Activated CD8-positive, alpha-beta memory T cell treated with anti-CD3 and anti-CD28 coated beads, Interleukin-2, amount 50 U/mL, for 24 hours (primary cell): ENCODE data around the gene UMPS.

Experiments
- DNase-seq: peaks from one replicate; pipeline ENCODE4 v3.0.0-alpha.2; 2020; ENCODE audit errors: extremely low read depth

Gene UMPS

GRCh38 chr3:124763644-124764358, 33.5 kb downstream of the UMPS start:
- no peak for DNase-seq

DNA sequence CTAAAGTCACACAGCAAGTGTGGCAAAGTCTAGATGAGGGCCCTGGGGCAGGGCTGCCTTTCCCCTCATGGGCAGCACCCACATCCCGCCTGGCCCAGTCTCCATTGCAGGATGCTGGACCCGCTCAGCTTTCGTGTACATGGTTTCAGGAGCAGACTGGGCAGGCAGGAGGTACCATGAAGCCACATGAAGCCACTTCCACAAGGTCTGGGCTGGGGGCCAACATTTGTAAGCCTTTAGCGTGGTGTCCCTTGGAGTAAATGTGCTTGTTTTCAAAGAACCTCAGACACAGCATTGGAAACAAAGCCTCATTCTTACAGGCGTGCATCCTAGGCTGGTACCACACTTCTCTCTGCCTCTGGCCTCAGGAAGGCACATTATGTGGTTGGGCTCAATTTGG, 34.5 kb downstream of the UMPS start:
- DNase-seq: no peak

DNA sequence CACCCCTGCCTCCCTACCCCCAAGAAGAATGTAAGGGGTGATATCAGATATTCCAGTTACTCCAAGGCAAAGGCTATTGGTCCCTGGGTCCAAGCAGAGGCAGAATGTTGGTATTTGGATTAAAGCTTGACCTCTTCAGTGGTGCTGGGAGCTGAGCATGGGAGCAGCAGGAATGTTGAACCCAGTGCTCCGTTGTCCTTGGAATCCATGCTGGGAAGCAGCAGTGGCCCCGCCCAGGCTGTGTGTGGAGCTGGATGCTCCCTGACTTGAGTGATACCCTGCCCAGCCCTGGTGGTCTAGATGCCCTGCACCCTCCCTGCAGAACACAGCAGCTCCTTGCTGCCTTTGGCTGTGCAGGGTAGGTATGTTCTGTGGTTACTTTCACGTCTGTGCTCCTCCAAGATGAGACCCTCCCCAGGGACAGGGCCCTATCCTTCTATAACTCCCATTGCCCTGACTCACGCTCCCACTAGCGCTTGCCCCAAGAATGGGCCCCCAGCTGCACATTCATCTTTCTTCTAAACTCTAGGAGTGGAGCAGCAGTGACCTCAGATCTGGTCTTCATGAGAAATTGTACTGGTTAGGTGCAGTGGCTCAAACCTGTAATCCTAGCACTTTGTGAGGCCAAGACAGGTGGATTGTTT, 35.1 kb downstream of the UMPS start:
- DNase-seq: no peak

- no peak for DNase-seq
These were observed 36.2 kb downstream of the UMPS start for GRCh38 chr3:124766113-124767095.

DNA sequence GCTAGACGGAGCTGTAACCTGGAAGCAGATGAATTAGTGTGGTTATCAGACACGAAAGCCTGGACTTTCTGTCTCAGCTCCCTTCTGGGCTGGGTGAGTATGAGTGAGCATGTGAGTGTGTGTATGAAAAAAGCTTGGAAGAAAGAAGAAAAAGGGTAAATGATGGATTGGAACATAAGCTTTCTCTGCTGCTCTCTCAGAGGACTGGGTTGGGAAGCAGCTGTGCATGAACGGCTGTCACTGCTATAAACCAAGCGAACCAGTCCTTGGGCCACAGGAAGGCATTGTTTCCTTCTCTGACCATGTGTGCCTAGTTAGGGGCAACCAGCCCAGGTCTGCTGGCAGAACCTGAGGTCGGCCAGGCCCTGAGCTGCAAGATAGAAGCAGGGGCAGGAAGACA, 37.0 kb downstream of the UMPS start:
- DNase-seq: no peak

DNA sequence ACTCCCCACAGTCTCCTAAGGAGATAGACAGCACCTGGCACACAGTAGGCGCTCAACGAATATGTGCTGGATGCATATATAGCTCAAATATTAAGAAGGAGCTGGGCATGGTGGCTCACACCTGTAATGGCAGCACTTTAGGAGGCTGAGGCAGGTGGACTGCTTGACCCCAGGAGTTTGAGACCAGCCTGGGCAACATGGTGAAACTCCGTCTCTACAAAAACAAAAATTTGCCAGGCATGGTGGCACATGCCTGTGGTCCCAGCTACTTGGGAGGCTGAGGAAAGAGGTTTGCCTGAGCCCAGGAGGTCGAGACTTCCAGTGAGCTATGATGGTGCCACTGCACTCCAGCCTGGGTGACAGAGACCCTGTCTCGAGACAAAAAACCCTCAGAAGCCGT, 37.4 kb downstream of the UMPS start:
- no peak for DNase-seq

DNA sequence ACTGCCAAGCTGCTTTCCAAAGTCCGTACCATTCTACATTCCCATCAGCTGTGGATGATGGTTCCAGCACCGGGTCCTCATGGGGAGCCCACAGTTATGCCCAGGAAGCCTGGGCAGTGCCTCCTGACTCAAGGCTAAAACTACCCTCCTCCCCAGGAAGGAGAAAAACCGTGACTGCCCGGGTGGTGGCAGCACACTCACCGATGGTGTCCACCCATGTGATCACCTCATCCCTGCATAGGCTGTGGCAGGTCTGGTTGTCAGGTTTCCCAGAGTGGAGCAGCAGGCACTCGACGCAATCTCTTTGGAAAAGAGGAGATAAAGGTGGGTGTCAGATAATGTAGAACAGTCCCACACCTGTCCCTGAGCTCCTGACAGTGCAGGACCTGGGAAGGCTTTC, 38.6 kb downstream of the UMPS start:
- DNase-seq: no peak

DNA sequence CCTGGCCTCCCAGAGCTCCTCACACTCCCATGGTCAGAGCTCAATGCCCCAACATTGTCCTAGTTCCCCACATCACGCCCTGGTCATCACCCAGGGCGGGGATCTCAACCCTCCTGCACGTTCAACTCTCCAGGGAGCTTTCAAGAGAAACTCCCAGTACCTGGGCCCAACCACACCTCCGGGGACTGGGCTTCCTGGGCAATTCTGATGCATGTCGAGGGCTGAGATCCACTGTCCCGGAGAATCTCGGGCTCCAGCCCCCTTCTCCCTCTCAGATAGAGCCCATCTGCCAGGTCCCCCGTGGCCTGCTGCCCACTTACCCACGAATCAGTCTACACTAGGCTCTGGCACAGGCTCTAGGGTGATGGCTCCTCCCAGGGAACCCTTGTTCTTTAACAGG, 39.2 kb downstream of the UMPS start:
- no peak for DNase-seq

GRCh38 chr3:124770336-124771082, 40.3 kb downstream of the UMPS start:
- no peak for DNase-seq

- no peak for DNase-seq
These were observed 40.8 kb downstream of the UMPS start for GRCh38 chr3:124771083-124771445.

- no peak for DNase-seq
These were observed 42.0 kb downstream of the UMPS start for GRCh38 chr3:124772081-124772831.

- DNase-seq: no peak
These were observed 43.4 kb downstream of the UMPS start for GRCh38 chr3:124773351-124774326.

DNA sequence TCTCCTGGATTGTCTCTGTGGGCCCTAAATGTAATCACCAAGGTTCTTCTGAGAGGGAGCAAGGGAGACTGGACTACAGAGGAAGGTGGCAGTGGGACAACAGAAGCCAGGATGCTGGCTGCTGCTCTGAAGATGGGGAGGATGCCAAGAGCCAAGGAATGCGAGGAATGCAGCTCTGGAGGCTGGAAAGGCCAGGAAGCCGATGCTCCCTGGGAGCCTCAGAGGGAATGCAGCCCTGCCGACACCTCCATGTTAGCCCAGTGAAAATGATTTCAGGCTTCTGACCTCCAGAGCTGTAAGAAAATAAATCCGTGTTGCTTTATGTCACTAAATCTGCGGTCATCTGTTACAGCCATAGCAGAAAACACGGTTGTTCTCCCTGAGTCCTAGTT, 44.1 kb downstream of the UMPS start:
- DNase-seq: no peak

GRCh38 chr3:124774841-124775402, 44.7 kb downstream of the UMPS start:
- DNase-seq: no peak

DNA sequence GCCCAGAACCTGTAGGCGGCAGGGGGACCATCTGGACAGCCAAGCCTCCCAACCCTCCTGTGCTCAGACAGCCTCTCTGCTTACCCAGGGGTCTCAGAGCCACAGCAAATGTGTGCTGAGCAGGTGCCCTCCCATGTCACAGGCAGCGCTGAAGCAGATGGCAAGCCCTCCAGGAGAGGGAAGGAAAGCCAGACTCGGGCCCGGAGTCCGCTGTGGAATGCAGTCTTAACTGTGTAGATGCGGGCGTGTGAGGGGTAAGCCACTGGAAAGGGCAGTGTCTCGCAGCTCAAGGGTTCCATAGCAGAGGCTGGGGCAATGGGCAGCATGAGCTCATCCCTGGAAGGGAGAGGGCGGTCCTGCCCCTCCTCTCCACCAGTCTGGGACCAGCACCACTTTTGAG, 45.6 kb downstream of the UMPS start:
- DNase-seq: no peak

DNA sequence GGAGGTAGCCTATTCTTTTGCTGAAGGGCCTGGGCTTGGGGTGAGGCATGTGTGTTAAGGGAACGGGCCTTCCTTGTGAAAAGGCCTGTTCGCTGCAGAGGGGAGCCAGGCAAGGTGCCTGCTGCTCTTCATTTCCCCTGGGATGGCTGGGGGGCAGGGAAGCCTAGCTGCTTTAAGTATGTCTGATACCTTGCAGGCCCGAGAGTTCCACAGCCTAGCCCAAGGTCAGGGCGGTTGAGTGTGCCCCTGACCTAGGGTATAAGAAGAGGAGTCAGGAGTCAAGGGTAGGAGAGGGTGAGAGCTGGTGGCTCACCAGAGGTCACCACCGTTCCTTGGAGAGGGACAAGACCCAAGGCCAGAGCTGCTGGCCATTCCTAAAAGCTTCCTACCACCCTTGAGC, 46.6 kb downstream of the UMPS start:
- no peak for DNase-seq

DNA sequence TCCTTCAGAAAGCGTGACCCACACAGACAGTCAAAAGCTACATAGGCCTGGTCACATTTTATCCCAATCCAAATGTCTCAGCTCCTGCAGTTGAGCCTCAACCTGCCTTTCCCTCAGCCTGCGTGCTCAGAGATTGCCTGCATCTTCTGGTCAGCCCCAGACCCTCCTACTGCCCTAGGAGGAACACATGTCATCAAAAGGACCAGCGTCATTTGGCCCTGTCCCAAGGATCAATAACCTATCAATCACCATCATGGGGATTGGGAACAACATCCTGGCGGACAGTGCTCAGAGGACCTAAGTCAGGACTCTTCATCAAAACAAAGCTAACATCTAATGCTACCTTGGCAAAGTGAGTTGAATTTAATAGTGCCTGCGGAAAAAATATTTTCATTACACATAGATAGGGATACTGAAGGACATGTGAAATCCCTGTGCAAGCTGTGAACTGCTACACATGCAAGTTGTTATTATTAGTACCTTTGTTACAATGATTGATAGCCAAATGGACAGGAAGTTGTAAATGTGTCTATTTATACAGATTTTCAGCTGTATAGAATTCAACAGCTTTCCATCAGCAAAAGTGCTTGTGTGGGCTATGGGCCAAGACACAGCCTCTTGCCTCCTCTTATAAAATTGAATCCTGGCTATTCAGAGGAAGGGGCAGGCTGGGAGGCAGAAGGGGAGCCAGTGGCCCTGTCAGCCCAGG, 47.7 kb downstream of the UMPS start:
- DNase-seq: no peak

DNA sequence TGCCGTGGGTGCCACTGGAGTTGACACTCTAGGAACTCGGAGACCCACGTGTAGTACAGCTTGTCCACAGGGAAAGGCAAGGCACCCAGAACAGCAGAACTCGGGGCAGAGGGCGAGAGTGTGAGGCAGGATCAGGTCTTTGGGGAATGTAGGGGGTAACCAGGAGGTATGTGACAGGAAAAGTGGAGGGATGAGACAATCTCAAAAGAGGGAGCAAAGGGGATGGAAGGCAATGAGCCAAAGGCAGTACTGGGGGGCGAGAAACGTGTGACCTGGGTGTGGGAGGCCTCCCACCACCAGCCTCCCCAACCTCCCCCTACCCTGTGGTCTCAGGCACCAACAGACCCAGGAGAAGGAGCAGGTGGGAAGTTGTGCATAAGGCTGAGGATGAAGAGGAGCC, 48.9 kb downstream of the UMPS start:
- DNase-seq: no peak

DNA sequence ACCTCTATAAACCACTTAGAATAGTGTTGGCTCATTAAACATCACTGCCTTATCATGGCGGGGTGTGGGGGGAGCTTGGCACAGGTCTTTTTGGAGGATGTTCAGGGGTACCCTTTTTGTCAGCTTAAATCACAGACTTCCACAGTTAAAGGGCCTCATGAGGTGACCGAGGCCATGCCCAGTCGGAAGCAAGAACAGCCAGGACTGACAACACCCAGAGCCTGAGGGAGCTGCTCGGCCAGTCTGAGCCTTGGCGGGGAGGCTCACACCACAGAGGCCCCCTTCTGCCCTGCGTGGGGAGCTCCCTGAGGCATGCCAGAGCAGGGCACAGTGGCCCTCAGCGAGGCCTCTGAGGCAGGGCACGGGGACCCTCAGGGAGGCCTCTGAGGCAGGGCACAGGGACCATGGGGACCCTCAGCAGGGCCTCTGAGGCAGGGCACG, 49.5 kb downstream of the UMPS start:
- DNase-seq: no peak
